OCI-LY3 (cell line): Measurements from ENCODE around the gene CTPS1.

Source experiments
- EZH2phosphoT487 ChIP-seq: fragments of 200-600 bp; shearing (Covaris generic); IDR thresholded peaks from 2 replicates; pipeline ENCODE4 v1.6.1; 2018; ENCODE audit warnings: antibody characterized with exemption, mixed run types, low read depth
- TF ChIP-seq, protein P1 (sequence below): fragments of 200-600, 300-600 bp; sonication (generic); IDR thresholded peaks from 2 replicates; pipeline ENCODE4 v1.5.1; 2014; ENCODE audit warnings: antibody characterized with exemption, low read length, low read depth

DNA sequence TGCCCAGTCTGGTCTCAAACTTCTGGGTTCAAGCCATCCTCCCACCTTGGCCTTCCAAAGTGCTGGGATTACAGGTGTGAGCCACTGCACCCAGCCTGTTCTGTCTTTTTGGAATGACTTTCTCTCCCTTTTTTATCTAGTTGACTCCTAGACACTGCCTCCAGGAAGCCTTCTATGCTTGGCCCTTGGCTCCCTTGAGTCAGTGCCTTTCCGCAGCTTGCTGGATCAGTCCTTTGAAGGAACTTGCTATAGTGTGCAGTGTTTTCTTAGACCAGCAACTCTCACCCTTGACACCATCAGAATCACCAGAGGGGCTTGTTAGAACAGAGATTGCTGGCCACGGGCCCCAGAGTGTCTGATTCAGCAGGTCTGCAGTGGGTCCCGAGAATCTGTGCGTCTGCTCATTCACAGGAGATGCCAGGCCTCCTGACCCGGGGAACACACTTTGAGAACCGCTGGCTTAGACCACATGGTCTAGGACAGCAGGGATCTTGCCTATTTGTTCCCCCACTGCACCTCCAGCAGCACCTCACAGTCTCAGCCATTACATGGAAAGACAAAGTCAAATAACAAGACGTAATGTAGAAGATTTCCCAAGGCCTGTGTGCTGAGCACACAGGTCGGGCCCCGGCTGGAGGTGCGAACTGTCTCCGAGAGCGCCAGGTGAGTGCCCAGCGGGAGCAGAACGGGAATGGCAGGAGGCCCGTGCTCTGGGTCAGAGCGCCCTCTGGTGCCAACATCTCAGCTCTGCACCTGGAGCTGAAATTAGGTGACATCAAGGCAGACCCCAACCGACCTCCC lies 27.4 kb upstream of the CTPS1 start:
- TF ChIP-seq, protein P1, sequence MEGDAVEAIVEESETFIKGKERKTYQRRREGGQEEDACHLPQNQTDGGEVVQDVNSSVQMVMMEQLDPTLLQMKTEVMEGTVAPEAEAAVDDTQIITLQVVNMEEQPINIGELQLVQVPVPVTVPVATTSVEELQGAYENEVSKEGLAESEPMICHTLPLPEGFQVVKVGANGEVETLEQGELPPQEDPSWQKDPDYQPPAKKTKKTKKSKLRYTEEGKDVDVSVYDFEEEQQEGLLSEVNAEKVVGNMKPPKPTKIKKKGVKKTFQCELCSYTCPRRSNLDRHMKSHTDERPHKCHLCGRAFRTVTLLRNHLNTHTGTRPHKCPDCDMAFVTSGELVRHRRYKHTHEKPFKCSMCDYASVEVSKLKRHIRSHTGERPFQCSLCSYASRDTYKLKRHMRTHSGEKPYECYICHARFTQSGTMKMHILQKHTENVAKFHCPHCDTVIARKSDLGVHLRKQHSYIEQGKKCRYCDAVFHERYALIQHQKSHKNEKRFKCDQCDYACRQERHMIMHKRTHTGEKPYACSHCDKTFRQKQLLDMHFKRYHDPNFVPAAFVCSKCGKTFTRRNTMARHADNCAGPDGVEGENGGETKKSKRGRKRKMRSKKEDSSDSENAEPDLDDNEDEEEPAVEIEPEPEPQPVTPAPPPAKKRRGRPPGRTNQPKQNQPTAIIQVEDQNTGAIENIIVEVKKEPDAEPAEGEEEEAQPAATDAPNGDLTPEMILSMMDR: peak; percentile 82
- TF ChIP-seq EZH2phosphoT487: no peak
